Transverse colon (tissue), 4 donors: Measurements from ENCODE around the gene RHEX. TPM values are rescaled to one million over a fixed set of nuclear protein-coding genes. Genes with fewer than 3 reads are reported as not detected.
A peak's percentile ranks its signal among the peaks of the same experiment; 100 is the strongest.
"Not testable (repeated sequence)": the region's sequence is repeated elsewhere in the genome, so short reads cannot be mapped to it uniquely, and the experiment has no call there.

Experiments
- DNase-seq: peaks from one replicate; pipeline ENCODE4 v3.0.0-alpha.2; 2019
- H3K27ac ChIP-seq, 4 donors: fragments of 200-600 bp; sonication (generic); 2 replicates each; pipeline ENCODE4 v1.5.1; 2016 to 2018; ENCODE audit warnings: inconsistent platforms in 4 of 4
- H3K27me3 ChIP-seq: fragments of 200-600 bp; sonication (generic); 2 replicates; pipeline ENCODE4 v1.5.1; 2017; ENCODE audit warnings: inconsistent platforms
- H3K36me3 ChIP-seq, 4 donors: fragments of 200-600 bp; sonication (generic); 2 replicates each; pipeline ENCODE4 v1.5.1; 2017 to 2019; ENCODE audit warnings: inconsistent platforms in 4 of 4
- H3K4me1 ChIP-seq, 4 donors: fragments of 200-600 bp; sonication (generic); 2 replicates each; pipeline ENCODE4 v1.5.1; 2017 to 2020; ENCODE audit warnings: inconsistent platforms in 4 of 4
- H3K4me3 ChIP-seq, 4 donors: fragments of 200-600 bp; sonication (generic); 1 replicate in 1 of 4; 2 replicates in 3 of 4; pipeline versions ENCODE4 v1.5.1 to v1.6.1; 2017 to 2019; ENCODE audit warnings: inconsistent platforms in 4 of 4
- H3K9me3 ChIP-seq, 2 donors: fragments of 200-600 bp; sonication (generic); 2 replicates each; pipeline ENCODE4 v1.5.1; 2017 to 2019; ENCODE audit warnings: inconsistent platforms in 2 of 2
- EP300 ChIP-seq: sonication (generic); formaldehyde crosslinking; IDR thresholded peaks from one replicate; pipeline ENCODE4 v1.6.1; 2017; ENCODE audit warnings: antibody characterized with exemption, low read depth
- POLR2A ChIP-seq: fragments of 450-650 bp; IDR thresholded peaks from one replicate; pipeline ENCODE4 v1.6.1; 2016; ENCODE audit warnings: antibody characterized with exemption, mild to moderate bottlenecking, moderate library complexity
- POLR2AphosphoS5 ChIP-seq, 3 donors: sonication (generic); formaldehyde crosslinking; IDR thresholded peaks; one replicate each; pipeline ENCODE4 v1.6.1; 2016; ENCODE audit warnings: antibody characterized with exemption in 3 of 3
- WGBS, 2 donors: methylation state at CpG; one replicate each; pipeline ENCODE4 v1.1.5; 2018; ENCODE audit warnings: low coverage in 1 of 2; 5-methylcytosine and 5-hydroxymethylcytosine counted together
- in situ Hi-C, 4 donors: fragments of 200-750 bp; cut with MboI; loops; one replicate each; pipeline versions ENCODE4 v1.15.0 to v1.15.1; 2017; ENCODE audit warnings: low sequenced_read_pairs in 3 of 4, low pct_ligation_motif_present in 1 of 4, low pct_unique_long_range_greater_than_20kb in 1 of 4
- intact Hi-C: fragments of 100-400 bp; cut with DNase I; formaldehyde crosslinking; loops from one replicate; pipeline ENCODE4 v1.15.1; 2023; ENCODE audit warnings: low total_unique reads
- total RNA-seq, 4 donors: library from RNA; depleted of rRNA; stranded (reverse); fragments of >200 nt; gene quantifications; one replicate each; pipeline ENCODE4 v1.1.0, GENCODE V29; 2016
- TF ChIP-seq, protein P1 (sequence below), 5 experiments: fragments of 200-600 bp in 3 of 5; fragments of 450-650 bp in 2 of 5; sonication (generic) in 3 of 5; IDR thresholded peaks; 1 replicate in 2 of 5; 2 replicates in 3 of 5; pipeline ENCODE4 v1.5.1; 2016 to 2017; ENCODE audit warnings: antibody characterized with exemption in 5 of 5, inconsistent platforms in 3 of 5, mild to moderate bottlenecking in 2 of 5, moderate library complexity in 1 of 5

The RHEX gene, protein sequence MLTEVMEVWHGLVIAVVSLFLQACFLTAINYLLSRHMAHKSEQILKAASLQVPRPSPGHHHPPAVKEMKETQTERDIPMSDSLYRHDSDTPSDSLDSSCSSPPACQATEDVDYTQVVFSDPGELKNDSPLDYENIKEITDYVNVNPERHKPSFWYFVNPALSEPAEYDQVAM
- total RNA-seq, result 1 to 10 TPM in 1 of 4 donors, under 1 TPM in 1, not detected in 2; 0.96 to 4.8 TPM

DNA sequence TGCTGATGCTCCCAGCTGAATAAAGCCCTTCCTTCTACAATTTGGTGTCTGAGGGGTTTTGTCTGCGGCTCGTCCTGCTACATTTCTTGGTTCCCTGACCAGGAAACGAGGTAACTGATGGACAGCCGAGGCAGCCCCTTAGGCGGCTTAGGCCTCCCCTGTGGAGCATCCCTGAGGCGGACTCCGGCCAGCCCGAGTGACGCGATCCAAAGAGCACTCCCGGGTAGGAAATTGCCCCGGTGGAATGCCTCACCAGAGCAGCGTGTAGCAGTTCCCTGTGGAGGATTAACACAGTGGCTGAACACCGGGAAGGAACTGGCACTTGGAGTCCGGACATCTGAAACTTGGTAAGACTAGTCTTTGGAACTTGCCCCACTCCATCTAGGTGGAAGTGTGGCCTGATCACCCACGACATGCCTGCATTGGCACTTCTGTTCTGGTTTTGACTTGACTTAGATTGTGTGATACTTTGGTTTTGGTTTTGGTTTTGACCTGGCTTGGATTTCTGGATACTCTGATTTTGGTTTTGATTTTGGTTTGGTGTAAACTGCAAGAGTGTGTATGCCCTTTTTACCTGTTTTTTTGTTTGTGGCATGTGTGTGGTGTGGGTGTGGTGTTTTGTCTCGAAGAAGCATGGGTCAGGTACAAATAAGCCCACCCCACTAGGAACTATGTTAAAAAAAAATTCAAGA, at the start of gene RHEX:
Gene RHEX (plus strand): TSS at position 255 of the 692 bp plus-strand sequence. CDS start 44,656 bp downstream, outside the sequence.
- H3K27me3 ChIP-seq, H3K4me1 ChIP-seq, H3K9me3 ChIP-seq, H3K4me3 ChIP-seq, H3K36me3 ChIP-seq, in situ Hi-C loops, DNase-seq, intact Hi-C loops: not testable (repeated sequence)
- WGBS, 2 donors, result 82 to 94% methylated on average over 3 to 17 of the region's 17 CpGs
- H3K27ac ChIP-seq, result peak within 1 kb of the TSS in 3 of 4 donors; percentile 42 to 69 (median 51)

DNA sequence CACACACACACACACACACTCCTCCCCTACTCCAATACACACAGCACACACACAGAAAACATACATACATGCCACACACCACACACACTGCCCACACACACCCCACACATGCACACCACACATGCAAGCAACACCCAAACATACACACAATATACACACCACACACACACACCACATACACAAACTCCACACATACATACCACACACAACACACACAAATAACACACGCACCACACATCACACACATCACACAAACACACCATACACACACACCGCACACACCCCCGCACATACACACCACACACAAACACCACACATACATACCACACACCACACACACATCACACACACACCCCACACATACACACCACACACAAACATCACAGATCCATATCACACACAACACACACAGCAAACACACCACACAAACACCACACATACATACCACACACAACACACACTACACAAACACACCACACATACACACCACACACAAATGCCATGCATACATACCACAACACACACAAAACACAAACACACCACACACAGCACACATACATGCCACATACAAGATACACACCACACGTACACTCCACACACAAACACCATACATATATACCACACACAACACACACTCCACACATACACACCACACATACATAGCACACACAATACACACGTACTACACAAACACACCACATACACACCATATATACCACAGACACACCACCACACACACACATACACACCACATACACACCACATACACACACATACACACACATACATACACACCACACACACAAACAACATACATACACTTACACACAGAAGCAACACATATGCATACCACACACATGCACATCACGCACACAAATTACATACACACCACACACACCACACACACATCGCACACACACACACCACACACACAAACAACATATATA, 48.8 kb upstream of the RHEX start:
- Histone ChIP-seq H3K4me1 (peaks cover 0 to 13% (median 11%) of the 10 kb centered on the region in 4 donors), H3K27ac (no peak overlapping the region), H3K36me3 (no peaks in the 10 kb centered on the region), H3K27me3 (no peaks in the 10 kb centered on the region), H3K9me3 (no peaks in the 10 kb centered on the region), H3K4me3 (no peak overlapping the region)
- whole genome bisulfite sequencing, 2 donors, result 88 to 98% methylated on average over 4 to 7 of the region's 7 CpGs
- TF ChIP-seq, protein P1, sequence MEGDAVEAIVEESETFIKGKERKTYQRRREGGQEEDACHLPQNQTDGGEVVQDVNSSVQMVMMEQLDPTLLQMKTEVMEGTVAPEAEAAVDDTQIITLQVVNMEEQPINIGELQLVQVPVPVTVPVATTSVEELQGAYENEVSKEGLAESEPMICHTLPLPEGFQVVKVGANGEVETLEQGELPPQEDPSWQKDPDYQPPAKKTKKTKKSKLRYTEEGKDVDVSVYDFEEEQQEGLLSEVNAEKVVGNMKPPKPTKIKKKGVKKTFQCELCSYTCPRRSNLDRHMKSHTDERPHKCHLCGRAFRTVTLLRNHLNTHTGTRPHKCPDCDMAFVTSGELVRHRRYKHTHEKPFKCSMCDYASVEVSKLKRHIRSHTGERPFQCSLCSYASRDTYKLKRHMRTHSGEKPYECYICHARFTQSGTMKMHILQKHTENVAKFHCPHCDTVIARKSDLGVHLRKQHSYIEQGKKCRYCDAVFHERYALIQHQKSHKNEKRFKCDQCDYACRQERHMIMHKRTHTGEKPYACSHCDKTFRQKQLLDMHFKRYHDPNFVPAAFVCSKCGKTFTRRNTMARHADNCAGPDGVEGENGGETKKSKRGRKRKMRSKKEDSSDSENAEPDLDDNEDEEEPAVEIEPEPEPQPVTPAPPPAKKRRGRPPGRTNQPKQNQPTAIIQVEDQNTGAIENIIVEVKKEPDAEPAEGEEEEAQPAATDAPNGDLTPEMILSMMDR (IDR thresholded peaks at IDR 0.05), result no peak
- TF ChIP-seq POLR2A, result no peak
- in situ Hi-C loops, result no loop called here
- intact Hi-C loops, result no loop called here
- no peak for DNase-seq

DNA sequence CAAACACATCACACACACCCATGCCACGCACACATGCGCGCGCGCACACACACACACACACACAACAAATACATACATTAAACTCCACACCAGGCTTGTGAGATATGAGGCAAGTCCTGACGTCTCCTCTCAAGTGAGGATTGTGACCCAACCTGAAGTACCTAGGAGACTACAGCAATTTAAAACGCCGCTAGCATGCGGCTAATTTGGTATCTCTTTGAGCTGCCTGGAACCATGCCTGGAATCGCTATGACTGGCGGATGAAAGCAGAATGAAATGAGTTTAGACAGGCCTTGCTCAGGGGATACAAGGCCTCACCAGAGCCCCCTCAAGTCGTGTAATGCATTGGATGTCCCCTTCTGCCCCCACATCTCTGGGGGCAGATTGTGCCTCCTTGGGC, 48.1 kb upstream of the RHEX start:
- Histone ChIP-seq H3K4me3 (no peak overlapping the region), H3K36me3 (no peaks in the 10 kb centered on the region), H3K27ac (no peak overlapping the region), H3K27me3 (no peaks in the 10 kb centered on the region), H3K9me3 (no peaks in the 10 kb centered on the region), H3K4me1 (peaks cover 0 to 13% (median 11%) of the 10 kb centered on the region in 4 donors)
- intact Hi-C loops (no loop called here), in situ Hi-C loops (no loop called here)
- DNase-seq, result no peak
- TF ChIP-seq, protein P1 (IDR thresholded peaks at IDR 0.05), result no peak
- TF ChIP-seq POLR2AphosphoS5 (IDR thresholded peaks at IDR 0.05), result no peak
- TF ChIP-seq POLR2A, result no peak
- TF ChIP-seq EP300, result no peak
- WGBS, 2 donors, result 83% methylated on average over 12 of the region's 12 CpGs; no CpG with 5 or more reads in 1 of the 2 donors

DNA sequence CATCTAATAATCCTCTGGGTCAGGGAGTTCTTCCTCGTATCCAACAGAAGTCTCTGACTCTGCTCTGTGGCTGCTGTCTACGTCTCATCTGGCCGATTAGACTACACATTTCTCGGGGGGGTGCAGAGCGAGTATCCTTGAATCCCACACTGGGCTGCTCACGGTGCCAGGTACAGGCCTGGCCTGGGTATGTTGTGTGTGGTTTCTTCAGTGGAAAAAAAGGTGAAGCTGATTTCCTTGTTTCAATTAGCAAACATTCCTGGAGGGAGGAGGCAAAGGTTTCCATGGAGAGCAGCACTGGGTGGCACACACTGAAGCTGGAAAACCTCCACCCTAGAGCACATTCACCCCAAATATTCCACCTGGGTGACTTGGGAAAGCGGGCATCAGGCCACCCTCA, 47.7 kb upstream of the RHEX start:
- Histone ChIP-seq H3K27me3 (no peaks in the 10 kb centered on the region), H3K9me3 (no peaks in the 10 kb centered on the region), H3K4me1 (peaks cover 0 to 13% (median 11%) of the 10 kb centered on the region in 4 donors), H3K4me3 (no peak overlapping the region), H3K27ac (no peak overlapping the region), H3K36me3 (no peaks in the 10 kb centered on the region)
- DNase-seq, result no peak
- 84% methylated on average over 7 of the region's 7 CpGs; no CpG with 5 or more reads in 1 of the 2 donors for WGBS, 2 donors
- in situ Hi-C loops, result no loop called here
- intact Hi-C loops, result no loop called here
- TF ChIP-seq POLR2AphosphoS5 (IDR thresholded peaks at IDR 0.05) (no peak), EP300 (no peak), POLR2A (no peak)
- TF ChIP-seq, protein P1 (IDR thresholded peaks at IDR 0.05), result no peak
